Aorta (tissue), 5 donors: ENCODE results near the gene ATP4A. TPM values are rescaled to one million over a fixed set of nuclear protein-coding genes. Genes with fewer than 3 reads are reported as not detected.

ENCODE experiments used
- ATAC-seq: fragments of 200-7000 bp; cut with Tn5 transposase; one replicate; pipeline ENCODE4 v1.9.1; 2022; ENCODE audit warnings: moderate library complexity; ENCODE audit not compliant: low FRiP score
- DNase-seq, 2 donors: peaks; one replicate each; pipeline ENCODE4 v3.0.0-alpha.2; 2020
- H3K27ac ChIP-seq, 2 donors: one replicate each; pipeline ENCODE4 v1.5.1; 2013; ENCODE audit warnings: low read length in 2 of 2, mild to moderate bottlenecking in 2 of 2, moderate library complexity in 2 of 2, control low read depth in 1 of 2, inconsistent platforms in 1 of 2, low read depth in 1 of 2
- H3K27me3 ChIP-seq, 2 donors: one replicate each; pipeline ENCODE4 v1.6.1; 2013; ENCODE audit warnings: control low read depth in 1 of 2, low read length in 1 of 2, mild to moderate bottlenecking in 1 of 2, moderate library complexity in 1 of 2; ENCODE audit not compliant: insufficient read depth in 2 of 2, control insufficient read depth in 1 of 2
- H3K36me3 ChIP-seq, 2 donors: one replicate each; pipeline ENCODE4 v1.6.1; 2013; ENCODE audit warnings: control low read depth in 1 of 2, low read length in 1 of 2, mild to moderate bottlenecking in 1 of 2; ENCODE audit not compliant: insufficient read depth in 2 of 2, control insufficient read depth in 1 of 2
- H3K4me1 ChIP-seq, 2 donors: one replicate each; pipeline ENCODE4 v1.6.1; 2013; ENCODE audit warnings: low read length in 2 of 2, control low read depth in 1 of 2, mild to moderate bottlenecking in 1 of 2, moderate library complexity in 1 of 2; ENCODE audit not compliant: insufficient read depth in 2 of 2, control insufficient read depth in 1 of 2
- H3K4me3 ChIP-seq, 2 donors: one replicate each; pipeline ENCODE4 v1.5.1; 2013; ENCODE audit warnings: low read length in 2 of 2, control low read depth in 1 of 2, mild to moderate bottlenecking in 1 of 2
- H3K9me3 ChIP-seq: one replicate; pipeline ENCODE4 v1.6.1; 2013; ENCODE audit warnings: mild to moderate bottlenecking, low read length; ENCODE audit not compliant: control insufficient read depth
- WGBS, 2 donors: extraction: QIAGEN DNeasy Blood & Tissue Kit; methylation state at CpG; one replicate each; pipeline ENCODE4 v1.1.7; 2013; 5-methylcytosine and 5-hydroxymethylcytosine counted together
- intact Hi-C, 2 donors: fragments of 100-400 bp; cut with DNase I; formaldehyde crosslinking; loops; one replicate each; pipeline versions ENCODE4 v1.14.2 to v1.15.0; 2022
- polyA plus RNA-seq, 2 donors: library from polyadenylated mRNA; stranded (reverse); fragments of 200-250 nt; gene quantifications; one replicate each; pipeline ENCODE4 v1.2.3, GENCODE V29; 2013
- total RNA-seq, 2 donors: library from RNA; stranded (reverse); fragmentation: NEBNext Ultra II Directional; extraction: Animal tissue kit (Norgen Biotek cat#: 25700); gene quantifications; one replicate each; pipeline ENCODE4 v1.2.1, GENCODE V29; 2021
- donor health status: healthy with polysubstance abuse.
- donor health status: Bipolar disorder and iron deficiency.
- donor health status: DM: no; HTN: no; CAD: no.
- donor health status: DM: no; HTN: no; CAD: no.
- donor health status: DM: yes; HTN: yes; CAD: no.

The ATP4A gene
- total and polyA plus RNA-seq, 4 donors, result not detected

DNA sequence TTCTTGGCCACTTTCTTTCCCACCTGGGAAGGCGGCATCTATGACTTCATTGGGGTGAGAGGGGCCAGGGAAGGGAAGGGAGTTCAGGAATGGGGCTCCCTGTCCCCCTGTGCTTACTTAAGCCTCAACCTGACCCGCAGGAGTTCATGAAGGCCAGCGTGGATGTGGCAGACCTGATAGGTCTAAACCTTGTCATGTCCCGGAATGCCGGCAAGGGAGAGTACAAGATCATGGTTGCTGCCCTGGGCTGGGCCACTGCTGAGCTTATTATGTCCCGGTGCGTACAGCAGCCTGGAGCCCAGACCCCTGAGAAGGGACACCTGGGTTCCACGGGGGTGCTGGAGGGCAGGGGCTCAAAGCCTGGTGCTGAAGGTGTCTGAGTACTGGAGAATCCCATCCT lies 16.9 kb downstream of the ATP4A start:
- no peaks in the 10 kb centered on the region for H3K36me3 ChIP-seq
- H3K4me3 ChIP-seq, result peak overlapping the region in 1 of 2 donors; percentile 80
- H3K27ac ChIP-seq, result no peak overlapping the region
- H3K9me3 ChIP-seq, result no peaks in the 10 kb centered on the region
- H3K4me1 ChIP-seq, result no peaks in the 10 kb centered on the region
- no peaks in the 10 kb centered on the region for H3K27me3 ChIP-seq
- DNase-seq (no peak), ATAC-seq (no peak)
- intact Hi-C loops, result loop anchor here (5.0 kb wide), 3 partner anchors 66 to 171 kb away; partner anchors contain the start of genes HAUS5 (in 2 of the 2) and KMT2B (in 1 of the 2)
- WGBS, 2 donors, result 83 to 87% methylated on average over 8 of the region's 8 CpGs

DNA sequence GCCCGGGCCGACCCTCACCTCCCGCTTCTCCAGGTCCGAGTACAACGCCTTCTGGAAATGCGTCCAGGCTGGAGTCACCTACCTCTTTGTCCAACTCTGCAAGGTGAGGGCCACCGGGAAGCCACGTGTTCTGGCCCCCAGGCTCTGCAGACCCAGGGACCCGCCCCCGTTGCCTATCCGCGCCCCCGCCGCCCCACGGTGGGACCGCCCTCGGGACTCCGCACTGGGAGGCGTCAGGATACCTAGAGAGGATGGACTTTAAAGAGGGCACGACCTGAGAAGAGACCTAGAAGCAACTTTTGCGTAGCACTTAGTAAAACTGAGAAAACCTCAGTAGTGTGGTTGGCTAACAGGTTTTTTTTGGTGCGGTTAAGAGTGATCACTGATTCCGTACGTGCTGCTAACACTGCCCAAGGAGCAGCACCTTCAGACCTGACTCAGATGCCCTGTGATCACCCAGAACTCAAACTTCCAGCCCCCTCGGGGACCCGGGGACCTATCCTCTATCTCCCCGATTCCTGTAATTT lies 17.5 kb downstream of the ATP4A start:
- H3K36me3 ChIP-seq, result no peaks in the 10 kb centered on the region

DNA sequence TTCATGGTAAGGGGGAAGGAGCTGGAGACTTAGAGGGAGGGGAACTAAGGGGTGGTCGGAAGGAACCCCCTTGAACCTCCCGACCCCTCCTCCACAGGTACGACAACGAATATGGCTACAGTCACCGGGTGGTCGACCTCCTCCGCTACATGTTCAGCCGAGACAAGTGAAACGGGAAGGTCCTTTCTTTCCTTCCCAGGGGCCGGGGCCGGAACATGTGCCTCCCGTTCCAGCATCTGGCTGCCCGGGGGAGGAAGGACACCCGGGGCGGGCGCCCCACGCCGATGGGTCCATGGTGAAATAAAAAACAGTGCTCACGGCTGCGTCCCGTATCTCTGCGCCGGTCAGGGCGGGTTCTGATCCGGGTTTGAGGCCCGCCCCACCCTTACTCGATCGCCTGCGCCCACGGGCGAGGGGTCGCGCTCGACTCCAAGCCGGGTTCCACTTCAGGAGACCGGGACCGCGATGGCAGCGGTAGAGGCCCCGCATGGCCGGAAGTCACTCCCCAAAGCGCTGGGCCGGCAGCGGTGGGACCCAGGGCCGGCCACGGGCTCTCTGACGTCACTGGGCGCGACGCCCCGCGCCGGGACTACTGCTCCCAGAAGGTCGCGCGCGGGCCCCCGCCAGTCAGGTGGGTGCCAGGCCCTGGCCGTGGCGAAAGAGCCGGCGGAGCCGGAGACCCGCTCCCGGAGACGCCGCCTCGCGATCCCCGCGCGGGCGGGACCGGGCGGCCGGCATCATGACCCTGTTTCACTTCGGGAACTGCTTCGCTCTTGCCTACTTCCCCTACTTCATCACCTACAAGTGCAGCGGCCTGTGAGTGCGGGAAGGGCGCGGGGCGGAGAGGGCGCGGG lies 18.2 kb downstream of the ATP4A start, which contains the start of gene TMEM147:
Gene TMEM147 (plus strand): TSS at position 626 of the 854 bp plus-strand sequence. CDS start 114 bp downstream, at position 740.
- Histone ChIP-seq H3K4me3 (peak within 1 kb of the TSS; percentile 62 to 80), H3K27me3 (no peaks in the 10 kb centered on the region), H3K36me3 (no peaks in the 10 kb centered on the region), H3K4me1 (no peaks in the 10 kb centered on the region), H3K27ac (no peak within 1 kb of the TSS), H3K9me3 (no peaks in the 10 kb centered on the region)
- 1% methylated on average over 81 to 85 of the region's 85 CpGs for WGBS, 2 donors
- ATAC-seq (peak; percentile 96), DNase-seq (peak; percentile 96 to 99)
- intact Hi-C loops, result loop anchor here (5.0 kb wide), 3 partner anchors 67 to 172 kb away; partner anchors contain the start of genes HAUS5 (in 2 of the 2) and KMT2B (in 1 of the 2)

More for the DNA sequence above, 17.5 kb downstream of the ATP4A start:
- 3 to 4% methylated on average over 27 of the region's 27 CpGs for WGBS, 2 donors
- no peak overlapping the region for H3K27ac ChIP-seq
- no peaks in the 10 kb centered on the region for H3K4me1 ChIP-seq
- H3K9me3 ChIP-seq, result no peaks in the 10 kb centered on the region
- DNase-seq (peak in 1 of 2 donors; percentile 84), ATAC-seq (no peak)
- no peaks in the 10 kb centered on the region for H3K27me3 ChIP-seq
- peak overlapping the region; percentile 62 to 80 for H3K4me3 ChIP-seq
- intact Hi-C loops, result loop anchor here (5.0 kb wide), 3 partner anchors 66 to 171 kb away; partner anchors contain the start of genes HAUS5 (in 2 of the 2) and KMT2B (in 1 of the 2)

DNA sequence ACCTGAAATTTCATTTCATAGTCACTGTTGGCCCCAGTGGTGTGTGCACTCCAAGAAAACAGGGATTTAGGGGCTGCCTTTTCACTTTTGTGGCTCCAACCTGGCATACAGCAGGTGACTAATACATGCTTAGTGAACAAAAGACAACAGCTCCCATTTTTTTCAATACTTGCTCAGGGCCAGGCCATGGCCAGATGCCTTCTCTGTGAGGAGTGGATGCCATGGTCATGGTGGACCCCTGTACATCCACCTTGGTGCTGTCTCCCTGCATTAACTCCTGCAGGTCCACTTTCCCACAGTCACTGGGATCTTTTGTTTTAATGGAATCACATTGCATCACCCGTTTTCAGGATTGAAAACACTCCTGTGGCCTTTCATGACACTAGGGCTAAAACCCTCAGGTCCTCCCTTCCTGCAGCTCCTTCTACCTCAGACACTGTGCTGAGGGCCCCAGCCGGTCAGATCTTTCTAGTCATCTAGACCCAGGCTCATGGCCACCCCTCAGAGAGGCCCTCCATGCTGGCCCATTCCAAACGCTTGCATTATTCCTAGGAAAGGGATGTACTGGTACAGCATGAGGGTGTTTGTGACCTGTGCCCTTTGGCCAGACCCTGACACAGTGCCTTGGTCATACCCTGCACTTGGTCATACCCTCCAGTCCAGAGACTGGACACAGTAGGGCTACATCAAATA lies 19.2 kb downstream of the ATP4A start:
- Histone ChIP-seq H3K4me3 (no peak overlapping the region), H3K9me3 (no peaks in the 10 kb centered on the region), H3K27ac (no peak overlapping the region), H3K36me3 (no peaks in the 10 kb centered on the region), H3K27me3 (no peaks in the 10 kb centered on the region), H3K4me1 (no peaks in the 10 kb centered on the region)
- intact Hi-C loops, result no loop called here
- ATAC-seq (no peak), DNase-seq (no peak)
- WGBS, 2 donors, result 75 to 78% methylated on average over 3 of the region's 3 CpGs

DNA sequence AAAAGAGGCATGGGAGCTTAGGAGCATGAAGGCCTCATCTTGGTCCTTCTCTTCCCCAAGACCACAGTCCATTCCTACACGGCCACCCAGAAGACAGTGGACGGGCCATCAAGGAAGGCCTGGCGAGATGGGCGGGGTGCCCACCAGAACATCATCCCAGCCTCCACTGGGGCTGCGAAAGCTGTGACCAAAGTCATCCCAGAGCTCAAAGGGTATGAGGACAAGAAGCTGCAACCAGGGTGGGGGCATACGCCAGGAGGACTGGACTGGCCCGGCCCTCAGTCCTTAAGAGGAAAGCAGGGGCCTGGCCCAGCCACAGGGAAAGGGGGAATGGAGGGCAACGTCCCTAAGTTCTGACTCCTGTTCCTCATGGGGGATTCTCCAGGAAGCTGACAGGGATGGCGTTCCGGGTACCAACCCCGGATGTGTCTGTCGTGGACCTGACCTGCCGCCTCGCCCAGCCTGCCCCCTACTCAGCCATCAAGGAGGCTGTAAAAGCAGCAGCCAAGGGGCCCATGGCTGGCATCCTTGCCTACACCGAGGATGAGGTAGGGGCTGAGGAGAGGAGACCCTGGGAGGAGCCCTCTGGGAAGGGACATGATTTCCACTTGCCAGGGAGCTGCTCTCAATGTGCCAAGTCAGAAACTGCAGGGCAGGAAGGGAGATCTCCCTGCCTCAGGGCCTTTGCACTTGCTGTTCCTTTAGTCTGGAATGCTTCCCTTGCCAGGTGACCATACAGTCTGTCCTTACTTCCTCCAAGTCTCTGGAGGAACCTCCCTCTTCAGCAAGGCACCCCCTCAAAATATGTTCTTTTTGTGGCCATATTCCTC lies 20.0 kb downstream of the ATP4A start:
- H3K27ac ChIP-seq, result no peak overlapping the region
- DNase-seq (no peak), ATAC-seq (no peak)
- H3K36me3 ChIP-seq, result no peaks in the 10 kb centered on the region
- 94 to 95% methylated on average over 15 of the region's 15 CpGs for WGBS, 2 donors
- intact Hi-C loops, result no loop called here
- H3K27me3 ChIP-seq, result no peaks in the 10 kb centered on the region
- H3K9me3 ChIP-seq, result no peaks in the 10 kb centered on the region
- H3K4me1 ChIP-seq, result no peaks in the 10 kb centered on the region
- H3K4me3 ChIP-seq, result no peak overlapping the region

DNA sequence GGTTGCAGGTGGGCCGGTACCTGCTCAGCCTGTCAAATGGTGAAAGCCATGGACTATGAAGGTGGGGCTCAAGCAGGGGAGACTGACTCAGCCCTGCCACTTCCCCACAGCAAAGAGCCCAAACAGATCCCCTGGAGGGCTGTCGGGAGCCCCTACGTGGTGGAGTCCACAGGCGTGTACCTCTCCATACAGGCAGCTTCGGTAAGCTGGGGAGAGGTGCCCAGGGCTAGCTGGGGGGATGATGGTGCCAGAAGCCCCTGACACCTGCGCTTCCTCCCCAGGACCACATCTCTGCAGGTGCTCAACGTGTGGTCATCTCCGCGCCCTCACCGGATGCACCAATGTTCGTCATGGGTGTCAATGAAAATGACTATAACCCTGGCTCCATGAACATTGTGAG lies 21.2 kb downstream of the ATP4A start:
- DNase-seq (no peak), ATAC-seq (no peak)
- H3K4me3 ChIP-seq, result no peak overlapping the region
- WGBS, 2 donors, result 89 to 95% methylated on average over 11 of the region's 11 CpGs
- intact Hi-C loops, result no loop called here
- no peaks in the 10 kb centered on the region for H3K27me3 ChIP-seq
- no peaks in the 10 kb centered on the region for H3K4me1 ChIP-seq
- H3K9me3 ChIP-seq, result no peaks in the 10 kb centered on the region
- no peak overlapping the region for H3K27ac ChIP-seq
- no peaks in the 10 kb centered on the region for H3K36me3 ChIP-seq

DNA sequence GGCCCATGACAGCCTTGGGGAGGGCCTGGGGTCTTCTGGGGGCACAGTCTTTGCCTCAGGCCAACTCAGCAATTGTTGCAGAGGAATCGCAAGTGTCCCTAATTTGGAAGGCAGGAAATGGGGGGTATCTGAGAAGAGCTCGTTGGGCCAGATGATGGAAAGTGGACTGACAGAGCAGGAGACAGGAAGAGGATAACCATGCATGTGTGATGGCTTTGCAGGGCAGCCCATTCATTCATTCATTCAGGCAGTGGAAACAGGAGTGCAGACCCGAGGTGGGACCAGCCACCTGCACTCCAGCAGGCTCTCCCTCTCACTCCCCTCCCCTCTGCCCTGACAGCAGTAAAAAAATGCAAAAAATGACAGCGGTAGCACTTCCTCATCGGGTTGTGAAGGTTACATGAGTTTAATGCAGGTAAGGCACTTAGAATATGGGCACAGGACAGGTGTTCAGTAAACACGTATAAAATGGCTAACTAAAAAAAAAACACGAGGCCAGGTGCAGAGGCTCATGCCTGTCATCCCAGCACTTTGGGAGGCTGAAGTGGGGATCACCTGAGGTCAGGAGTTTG lies 23.0 kb downstream of the ATP4A start:
- ATAC-seq, result no peak
- DNase-seq, result no peak
- Histone ChIP-seq H3K27ac (no peak overlapping the region), H3K36me3 (no peaks in the 10 kb centered on the region), H3K9me3 (no peaks in the 10 kb centered on the region), H3K4me1 (no peaks in the 10 kb centered on the region), H3K27me3 (no peaks in the 10 kb centered on the region), H3K4me3 (no peak overlapping the region)
- intact Hi-C loops, result no loop called here
- 82 to 84% methylated on average over 7 of the region's 7 CpGs for WGBS, 2 donors

DNA sequence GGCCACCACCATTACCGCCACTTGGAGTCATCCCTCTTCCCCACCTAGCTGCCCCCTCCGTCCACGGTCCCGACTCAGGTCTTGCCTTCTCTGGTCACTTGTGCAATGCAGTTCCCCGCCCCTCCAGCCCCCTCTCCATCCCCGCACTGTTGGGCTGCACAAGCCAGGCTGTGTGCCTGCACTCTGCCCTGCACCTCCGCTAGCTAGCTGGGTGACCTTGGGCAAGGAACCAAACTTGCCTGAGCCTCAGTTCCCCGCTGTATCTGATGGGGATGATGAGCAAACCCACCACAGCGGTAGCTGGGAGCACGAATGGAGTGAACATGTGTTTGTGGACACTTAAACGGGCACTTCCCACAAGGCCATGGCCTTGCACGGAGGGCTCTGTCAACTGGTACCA lies 23.6 kb downstream of the ATP4A start:
- no peak for ATAC-seq
- Histone ChIP-seq H3K4me3 (no peak overlapping the region), H3K9me3 (no peaks in the 10 kb centered on the region), H3K36me3 (no peaks in the 10 kb centered on the region), H3K27me3 (no peaks in the 10 kb centered on the region), H3K4me1 (no peaks in the 10 kb centered on the region), H3K27ac (no peak overlapping the region)
- 89 to 92% methylated on average over 12 of the region's 12 CpGs for WGBS, 2 donors
- intact Hi-C loops, result no loop called here
- DNase-seq, result no peak
